Measurements from ENCODE around the gene CHD8.

CHD8 gene

DNA sequence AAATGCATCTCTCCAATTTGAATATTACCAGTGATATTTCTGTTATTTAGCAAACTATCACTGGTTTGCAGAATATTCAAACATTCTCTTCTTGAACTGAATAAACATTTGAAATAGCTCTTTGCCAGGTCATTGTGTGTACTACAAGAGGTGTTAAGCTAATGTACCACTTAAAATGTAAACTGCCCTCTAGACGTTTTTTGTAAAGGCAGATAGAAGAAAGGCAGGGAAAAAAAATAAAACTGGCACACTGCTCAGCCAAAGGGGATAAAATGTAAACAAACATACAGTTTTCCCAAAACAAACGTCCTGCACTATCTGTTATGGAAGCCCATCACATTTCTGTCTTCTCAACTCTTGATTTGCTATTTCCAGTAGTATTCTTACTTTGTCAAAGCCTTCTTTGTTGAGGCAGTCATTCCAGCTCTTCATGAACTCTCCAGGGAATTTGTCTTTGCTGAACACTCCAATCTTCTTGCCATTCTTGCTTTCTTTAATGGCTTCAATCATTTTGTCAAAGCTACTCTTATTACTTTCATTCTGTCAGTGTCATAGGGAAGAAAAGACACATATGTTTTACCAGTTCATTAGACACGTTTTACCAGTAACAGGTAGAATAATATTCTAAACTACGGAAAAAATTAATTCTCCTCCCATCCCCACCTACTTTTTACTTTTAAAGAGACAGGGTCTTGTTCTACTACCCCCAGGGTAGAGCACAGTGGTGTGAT is 85.8 kb downstream of the CHD8 start:
- no peak for DNase-seq (ENCODE audit: low read depth)

DNA sequence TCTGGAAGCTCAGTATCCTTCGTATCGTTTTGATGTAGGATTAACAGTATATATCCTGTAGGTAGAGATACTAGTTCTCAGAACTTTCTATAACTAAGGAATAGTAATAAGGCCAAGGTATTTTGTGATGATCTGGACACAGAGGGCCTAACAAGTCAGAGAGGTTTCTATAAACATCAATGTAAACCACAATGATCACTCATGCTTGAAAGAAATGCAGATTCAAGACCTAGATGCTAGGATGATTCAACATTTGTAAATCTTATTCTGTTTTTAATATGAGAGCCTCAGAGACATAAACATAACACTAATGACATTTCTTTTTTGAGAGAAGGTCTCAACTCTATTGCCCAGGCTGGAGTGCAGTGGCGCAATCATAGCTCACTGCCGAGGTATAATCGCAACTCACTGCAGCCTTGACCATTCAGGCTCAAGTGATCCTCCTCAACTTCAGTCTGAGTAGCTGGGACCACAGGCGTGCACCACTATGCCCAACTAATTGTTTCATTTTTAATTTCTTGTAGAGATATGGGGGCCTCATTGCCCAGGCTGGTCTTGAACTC is 88.3 kb downstream of the CHD8 start:
- no peak for DNase-seq (ENCODE audit: low read depth)

DNA sequence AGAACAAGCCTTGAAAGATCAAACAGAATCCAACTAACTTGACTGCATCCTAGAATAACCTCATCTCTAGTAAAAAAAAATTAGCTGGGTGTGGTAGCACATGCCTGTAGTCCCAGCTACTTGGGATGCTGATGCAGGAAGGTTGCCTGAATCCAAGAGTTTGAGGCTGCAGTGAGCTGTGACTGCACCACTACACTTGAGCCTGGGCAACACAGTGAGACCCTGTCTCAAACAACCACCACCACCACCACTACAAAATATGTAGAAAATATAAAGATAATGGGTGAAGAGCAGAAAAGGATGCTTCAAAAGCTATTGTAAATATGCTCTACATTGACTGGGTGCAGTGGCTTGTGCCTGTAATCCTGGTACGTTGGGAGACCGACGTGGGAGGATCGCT is 99.4 kb downstream of the CHD8 start:
- DNase-seq (ENCODE audit: low read depth) = no peak

DNA sequence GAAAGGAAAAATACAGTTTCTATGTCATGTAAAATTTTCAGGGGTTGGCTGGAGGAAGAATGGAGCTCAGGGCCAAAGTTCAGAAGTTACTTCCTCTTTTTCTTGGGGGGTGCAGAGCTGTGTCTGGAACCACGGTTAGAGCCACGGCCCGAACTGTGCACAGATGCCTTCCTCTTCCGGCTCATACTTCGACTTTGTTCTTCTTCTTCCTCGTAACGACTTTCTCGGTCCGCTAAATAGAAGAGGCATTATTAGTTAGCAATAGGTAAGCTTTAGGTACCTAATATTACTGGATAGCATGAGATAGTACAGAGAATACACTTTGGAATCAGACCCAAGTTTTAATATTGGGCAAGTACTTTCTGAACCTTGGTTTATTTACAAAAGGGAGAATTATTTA is 103.3 kb downstream of the CHD8 start:
- DNase-seq (ENCODE audit: low read depth) = no peak

DNA sequence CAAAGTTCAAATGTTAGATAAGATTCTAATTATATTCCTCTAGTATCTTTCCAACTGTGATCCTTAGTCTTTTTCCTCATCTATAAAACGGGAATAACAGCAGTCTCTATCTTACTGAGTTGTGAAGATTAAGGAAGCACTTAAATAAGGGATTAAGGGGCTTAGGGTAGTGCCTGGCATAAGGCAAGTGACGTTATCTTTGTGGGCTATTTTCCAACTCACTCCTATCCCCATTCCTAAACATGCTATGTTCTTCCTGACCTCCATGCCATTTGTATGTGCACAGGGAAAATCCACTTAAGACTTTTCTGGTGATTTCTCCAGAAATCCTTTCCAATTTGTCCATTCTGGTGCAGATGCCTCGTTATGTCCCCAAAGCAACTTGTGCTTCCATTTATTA is 105.4 kb downstream of the CHD8 start:
- no peak for DNase-seq (ENCODE audit: low read depth)

DNA sequence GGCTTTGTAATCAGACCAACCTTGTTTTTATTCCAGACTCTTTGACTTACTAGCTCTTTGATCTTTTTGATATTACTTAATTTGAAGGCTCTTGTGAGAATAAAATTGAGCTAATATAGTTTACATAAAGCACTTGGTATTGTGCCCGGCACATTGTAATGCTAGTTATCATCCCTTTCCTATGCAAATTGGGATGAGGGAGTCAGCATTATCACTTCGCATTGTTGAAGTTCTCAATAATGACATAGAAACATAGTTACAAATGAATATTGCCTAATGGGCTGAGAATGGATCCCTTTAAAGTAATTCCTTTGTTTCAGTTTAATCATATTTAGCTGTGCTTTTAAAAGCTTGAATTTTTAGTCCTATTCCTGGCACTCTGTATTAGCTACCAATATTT is 108.7 kb downstream of the CHD8 start:
- DNase-seq (ENCODE audit: low read depth) = no peak

DNA sequence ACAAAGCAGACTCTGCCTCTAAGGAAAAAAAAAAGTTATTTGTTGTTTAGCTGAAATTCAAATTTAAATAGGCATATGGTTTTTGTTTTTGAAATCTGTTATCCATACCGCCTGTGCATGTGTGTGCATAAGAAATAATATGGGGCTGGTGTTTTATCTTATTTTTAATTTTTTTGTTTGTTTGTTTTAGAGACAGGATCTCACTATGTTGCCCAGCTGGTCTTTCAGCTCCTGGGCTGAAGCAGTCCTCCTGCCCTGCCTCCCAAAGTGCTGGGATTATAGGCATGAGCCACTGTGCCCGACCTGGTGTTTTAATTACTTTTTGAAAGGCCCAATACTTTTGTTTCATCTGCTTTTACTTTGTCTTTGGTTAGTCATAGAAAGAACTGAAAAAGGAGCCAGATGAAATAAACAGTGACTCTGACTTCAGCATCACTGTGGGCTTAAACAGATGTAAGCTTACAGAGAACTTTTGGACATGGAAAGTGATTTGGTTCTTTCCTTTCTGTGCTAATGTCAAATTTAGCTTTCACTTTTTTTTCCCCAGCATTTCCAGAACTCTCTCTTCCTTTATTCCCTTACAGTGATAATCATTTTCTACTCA is 109.3 kb downstream of the CHD8 start:
- DNase-seq (ENCODE audit: low read depth) = no peak

DNA sequence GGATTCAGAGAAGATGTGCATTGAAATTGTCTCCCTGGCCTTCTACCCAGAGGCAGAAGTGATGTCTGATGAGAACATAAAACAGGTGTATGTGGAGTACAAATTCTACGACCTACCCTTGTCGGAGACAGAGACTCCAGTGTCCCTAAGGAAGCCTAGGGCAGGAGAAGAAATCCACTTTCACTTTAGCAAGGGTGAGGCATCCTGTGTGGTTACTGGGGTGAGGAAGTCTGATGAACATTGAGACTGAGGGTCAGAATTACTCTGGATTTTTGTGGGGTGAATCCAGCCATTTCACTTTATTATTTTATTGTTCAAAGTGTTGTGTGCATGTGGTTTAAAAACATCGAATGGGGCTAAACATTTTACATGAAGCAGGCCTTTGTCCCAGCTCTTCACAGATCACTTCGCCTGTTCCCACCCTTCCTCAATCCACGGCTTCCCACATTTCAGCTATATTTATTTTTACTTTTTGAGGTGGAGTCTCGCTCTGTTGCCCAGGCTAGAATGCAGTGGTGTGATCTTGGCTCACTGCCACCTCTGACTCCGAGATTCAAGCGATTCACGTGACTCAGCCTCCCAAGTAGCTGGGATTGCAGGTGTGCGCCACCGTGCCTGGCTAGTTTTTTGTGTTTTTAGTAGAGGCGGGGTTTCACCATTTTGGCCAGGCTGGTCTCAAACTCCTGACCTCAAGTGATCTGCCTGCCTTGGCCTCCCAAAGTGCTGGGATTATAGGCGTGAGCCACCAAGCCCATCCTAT is 112.7 kb downstream of the CHD8 start:
- no peak for DNase-seq (ENCODE audit: low read depth)
